Body of pancreas (tissue), 4 donors: ENCODE results near the gene CTSF. TPM values are rescaled to one million over a fixed set of nuclear protein-coding genes. Genes with fewer than 3 reads are reported as not detected.

Source experiments
- ATAC-seq: fragments of 150-250 bp; one replicate; pipeline ENCODE4 v1.9.1; 2016
- DNase-seq, 4 donors: peaks; one replicate each; pipeline ENCODE4 v3.0.0-alpha.2; 2019
- H3K27ac ChIP-seq, 4 donors: fragments of 200-600 bp; sonication (generic); 1 replicate in 3 of 4; 2 replicates in 1 of 4; pipeline versions ENCODE4 v1.5.1 to v1.6.1; 2016 to 2019; ENCODE audit warnings: mild to moderate bottlenecking in 1 of 4, mixed read lengths in 1 of 4, moderate library complexity in 1 of 4
- H3K27me3 ChIP-seq, 2 donors: fragments of 200-600 bp; sonication (generic); one replicate each; pipeline ENCODE4 v1.6.0; 2016; ENCODE audit warnings: mild to moderate bottlenecking in 1 of 2
- H3K36me3 ChIP-seq, 2 donors: fragments of 200-600 bp; sonication (generic); replicated peaks in 1 of 2; 2 replicates each; pipeline ENCODE4 v1.5.1; 2016; ENCODE audit warnings: low read depth in 2 of 2; ENCODE audit not compliant: insufficient read depth in 1 of 2
- H3K4me1 ChIP-seq: fragments of 200-600 bp; sonication (generic); one replicate; pipeline ENCODE4 v1.6.0; 2016
- H3K4me3 ChIP-seq, 2 donors: fragments of 200-600 bp; sonication (generic); 1 replicate in 1 of 2; 2 replicates in 1 of 2; pipeline ENCODE4 v1.5.1; 2016 to 2019
- H3K9me3 ChIP-seq, 3 donors: fragments of 200-600 bp; sonication (generic); 1 replicate in 2 of 3; 2 replicates in 1 of 3; pipeline ENCODE4 v1.5.1; 2016
- POLR2A ChIP-seq, 3 donors: fragments of 450-650 bp; IDR thresholded peaks; one replicate each; pipeline ENCODE4 v1.6.1; 2016; ENCODE audit warnings: antibody characterized with exemption in 3 of 3, mild to moderate bottlenecking in 2 of 3
- WGBS, 2 donors: methylation state at CpG; one replicate each; pipeline ENCODE4 v1.1.5; 2017; 5-methylcytosine and 5-hydroxymethylcytosine counted together
- intact Hi-C: fragments of 100-400 bp; cut with DNase I; formaldehyde crosslinking; loops from one replicate; pipeline ENCODE4 v1.15.1; 2023
- total RNA-seq, 2 donors: library from RNA; depleted of rRNA; stranded (reverse); fragments of >200 nt; gene quantifications; one replicate each; pipeline ENCODE4 v1.1.0, GENCODE V29; 2016
- TF ChIP-seq, protein P1 (sequence below), 7 experiments: fragments of 450-650 bp in 4 of 7; fragments of 200-600 bp in 3 of 7; sonication (generic) in 3 of 7; IDR thresholded peaks; one replicate each; pipeline ENCODE4 v1.5.1; 2016 to 2019; ENCODE audit warnings: antibody characterized with exemption in 7 of 7

The CTSF gene
- total RNA-seq, 2 donors from 2014 or later, result 55.8 to 61.3 TPM

- Histone ChIP-seq H3K36me3 (no peaks in the 10 kb centered on the region), H3K27me3 (no peaks in the 10 kb centered on the region), H3K9me3 (no peaks in the 10 kb centered on the region), H3K27ac (no peak overlapping the region), H3K4me1 (peaks cover 9% of the 10 kb centered on the region), H3K4me3 (no peak overlapping the region)
- no peak for ATAC-seq
- no peak for DNase-seq
- TF ChIP-seq, protein P1, sequence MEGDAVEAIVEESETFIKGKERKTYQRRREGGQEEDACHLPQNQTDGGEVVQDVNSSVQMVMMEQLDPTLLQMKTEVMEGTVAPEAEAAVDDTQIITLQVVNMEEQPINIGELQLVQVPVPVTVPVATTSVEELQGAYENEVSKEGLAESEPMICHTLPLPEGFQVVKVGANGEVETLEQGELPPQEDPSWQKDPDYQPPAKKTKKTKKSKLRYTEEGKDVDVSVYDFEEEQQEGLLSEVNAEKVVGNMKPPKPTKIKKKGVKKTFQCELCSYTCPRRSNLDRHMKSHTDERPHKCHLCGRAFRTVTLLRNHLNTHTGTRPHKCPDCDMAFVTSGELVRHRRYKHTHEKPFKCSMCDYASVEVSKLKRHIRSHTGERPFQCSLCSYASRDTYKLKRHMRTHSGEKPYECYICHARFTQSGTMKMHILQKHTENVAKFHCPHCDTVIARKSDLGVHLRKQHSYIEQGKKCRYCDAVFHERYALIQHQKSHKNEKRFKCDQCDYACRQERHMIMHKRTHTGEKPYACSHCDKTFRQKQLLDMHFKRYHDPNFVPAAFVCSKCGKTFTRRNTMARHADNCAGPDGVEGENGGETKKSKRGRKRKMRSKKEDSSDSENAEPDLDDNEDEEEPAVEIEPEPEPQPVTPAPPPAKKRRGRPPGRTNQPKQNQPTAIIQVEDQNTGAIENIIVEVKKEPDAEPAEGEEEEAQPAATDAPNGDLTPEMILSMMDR (IDR thresholded peaks at IDR 0.05), result no peak
- no peak for TF ChIP-seq POLR2A (IDR thresholded peaks at IDR 0.05)
- 72 to 84% methylated on average over 5 to 13 of the region's 14 CpGs for WGBS, 2 donors
- intact Hi-C loops, result no loop called here
Measured at GRCh38 chr11:66561178-66561974, 7.0 kb downstream of the CTSF start.

DNA sequence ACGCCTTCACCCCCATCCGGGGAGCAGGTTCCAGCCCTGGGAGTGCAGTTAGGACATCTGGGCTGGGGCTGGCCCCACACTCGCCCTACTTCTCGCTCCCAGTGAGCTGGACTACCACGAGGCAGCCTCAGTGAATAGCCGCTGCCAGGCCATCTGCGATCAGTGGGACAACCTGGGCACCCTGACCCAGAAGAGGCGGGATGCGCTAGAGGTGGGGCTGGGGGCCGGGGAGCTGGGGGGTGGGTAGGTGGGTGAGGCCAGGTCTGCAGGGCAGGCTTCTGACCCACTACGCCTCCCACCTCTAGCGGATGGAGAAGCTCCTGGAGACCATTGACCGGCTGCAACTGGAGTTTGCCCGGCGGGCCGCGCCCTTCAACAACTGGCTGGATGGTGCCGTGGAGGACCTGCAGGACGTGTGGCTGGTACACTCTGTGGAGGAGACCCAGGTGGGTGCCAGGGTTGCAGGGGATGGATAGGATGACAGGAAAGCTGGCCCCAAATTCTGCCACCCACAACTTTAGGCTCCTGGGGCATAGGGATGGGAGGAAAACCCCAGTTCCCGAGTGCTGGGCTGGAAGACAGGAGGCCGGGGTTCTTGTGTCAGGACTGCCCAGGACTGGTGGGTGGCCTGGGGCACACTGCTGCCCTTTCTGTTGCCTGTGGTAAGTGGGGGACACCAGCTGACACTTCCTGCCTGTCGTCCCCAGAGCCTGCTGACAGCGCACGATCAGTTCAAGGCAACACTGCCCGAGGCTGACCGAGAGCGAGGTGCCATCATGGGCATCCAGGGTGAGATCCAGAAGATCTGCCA is 8.3 kb downstream of the CTSF start:
- ATAC-seq (no peak), DNase-seq (no peak)
- Histone ChIP-seq H3K9me3 (no peaks in the 10 kb centered on the region), H3K4me1 (peaks cover 9% of the 10 kb centered on the region), H3K4me3 (no peak overlapping the region), H3K27ac (no peak overlapping the region), H3K27me3 (no peaks in the 10 kb centered on the region), H3K36me3 (no peaks in the 10 kb centered on the region)
- TF ChIP-seq, protein P1 (IDR thresholded peaks at IDR 0.05), result no peak
- no peak for TF ChIP-seq POLR2A (IDR thresholded peaks at IDR 0.05)
- WGBS, 2 donors, result 73% methylated on average over 27 of the region's 27 CpGs; no CpG with 5 or more reads in 1 of the 2 donors
- intact Hi-C loops, result no loop called here

DNA sequence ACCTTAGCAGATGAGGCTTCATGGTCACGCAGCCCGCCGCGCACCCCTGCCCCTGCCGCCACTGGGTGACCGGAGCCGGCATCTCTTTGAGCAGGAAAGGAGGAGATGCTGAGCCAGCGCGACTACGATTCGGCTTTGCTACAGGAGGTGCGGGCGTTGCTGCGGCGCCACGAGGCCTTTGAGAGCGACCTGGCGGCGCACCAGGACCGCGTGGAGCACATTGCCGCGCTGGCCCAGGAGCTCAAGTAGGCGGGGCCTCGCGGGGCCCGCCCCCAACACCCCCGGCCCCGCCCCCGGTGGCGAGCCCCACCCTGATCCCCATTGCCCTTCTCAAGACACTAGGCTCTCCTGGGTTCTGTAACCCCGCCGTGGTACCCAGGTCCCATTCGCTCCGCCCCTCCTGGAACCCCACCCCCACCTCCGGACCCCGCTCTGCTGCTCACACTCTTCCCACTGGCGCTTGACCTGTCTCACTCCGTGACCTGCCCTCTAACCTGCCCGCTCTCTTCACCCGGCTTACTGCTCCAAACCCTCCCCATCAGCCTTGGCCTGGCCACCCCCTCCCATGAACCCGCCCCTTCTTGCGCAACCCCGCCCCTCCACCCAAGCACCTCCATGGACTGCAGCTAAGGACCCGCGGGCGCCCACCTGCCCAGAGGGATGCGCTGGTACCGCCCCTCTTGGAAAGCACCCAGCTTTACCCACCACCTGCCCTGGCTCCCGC is 9.1 kb downstream of the CTSF start:
- intact Hi-C loops, result no loop called here
- ATAC-seq, result peak; percentile 21
- H3K27me3 ChIP-seq, result no peaks in the 10 kb centered on the region
- peak; percentile 28 to 69 (median 46) for DNase-seq
- 7 to 15% methylated on average over 10 to 40 of the region's 50 CpGs for WGBS, 2 donors
- H3K4me3 ChIP-seq, result no peak overlapping the region
- H3K27ac ChIP-seq, result no peak overlapping the region
- peaks cover 9% of the 10 kb centered on the region for H3K4me1 ChIP-seq
- no peaks in the 10 kb centered on the region for H3K36me3 ChIP-seq
- TF ChIP-seq, protein P1 (IDR thresholded peaks at IDR 0.05), result no peak
- TF ChIP-seq POLR2A (IDR thresholded peaks at IDR 0.05), result no peak
- H3K9me3 ChIP-seq, result no peaks in the 10 kb centered on the region

GRCh38 chr11:66557733-66558326 is 10.6 kb downstream of the CTSF start:
- DNase-seq, result no peak
- intact Hi-C loops, result no loop called here
- H3K4me3 ChIP-seq, result no peak overlapping the region

More at GRCh38 chr11:66557733-66558326, 10.6 kb downstream of the CTSF start:
- Histone ChIP-seq H3K27me3 (no peaks in the 10 kb centered on the region), H3K4me1 (peaks cover 9% of the 10 kb centered on the region), H3K9me3 (no peaks in the 10 kb centered on the region), H3K36me3 (no peaks in the 10 kb centered on the region), H3K27ac (no peak overlapping the region)
- WGBS, 2 donors, result 83 to 100% methylated on average over 1 to 18 of the region's 24 CpGs
- no peak for ATAC-seq
- no peak for TF ChIP-seq POLR2A (IDR thresholded peaks at IDR 0.05)
- TF ChIP-seq, protein P1 (IDR thresholded peaks at IDR 0.05), result no peak
